Measurements from ENCODE around the gene DOCK4. TPM values are rescaled to one million over a fixed set of nuclear protein-coding genes. Genes with fewer than 3 reads are reported as not detected.

Gene DOCK4
- total RNA-seq, 1 donor from 2014 or later: 10.6 TPM

GRCh38 chr7:112193915-112194502 is 12.2 kb downstream of the DOCK4 start:
- no peak overlapping the region for H3K4me3 ChIP-seq (ENCODE audit: low read depth, low read length)
- TF ChIP-seq, protein P1, sequence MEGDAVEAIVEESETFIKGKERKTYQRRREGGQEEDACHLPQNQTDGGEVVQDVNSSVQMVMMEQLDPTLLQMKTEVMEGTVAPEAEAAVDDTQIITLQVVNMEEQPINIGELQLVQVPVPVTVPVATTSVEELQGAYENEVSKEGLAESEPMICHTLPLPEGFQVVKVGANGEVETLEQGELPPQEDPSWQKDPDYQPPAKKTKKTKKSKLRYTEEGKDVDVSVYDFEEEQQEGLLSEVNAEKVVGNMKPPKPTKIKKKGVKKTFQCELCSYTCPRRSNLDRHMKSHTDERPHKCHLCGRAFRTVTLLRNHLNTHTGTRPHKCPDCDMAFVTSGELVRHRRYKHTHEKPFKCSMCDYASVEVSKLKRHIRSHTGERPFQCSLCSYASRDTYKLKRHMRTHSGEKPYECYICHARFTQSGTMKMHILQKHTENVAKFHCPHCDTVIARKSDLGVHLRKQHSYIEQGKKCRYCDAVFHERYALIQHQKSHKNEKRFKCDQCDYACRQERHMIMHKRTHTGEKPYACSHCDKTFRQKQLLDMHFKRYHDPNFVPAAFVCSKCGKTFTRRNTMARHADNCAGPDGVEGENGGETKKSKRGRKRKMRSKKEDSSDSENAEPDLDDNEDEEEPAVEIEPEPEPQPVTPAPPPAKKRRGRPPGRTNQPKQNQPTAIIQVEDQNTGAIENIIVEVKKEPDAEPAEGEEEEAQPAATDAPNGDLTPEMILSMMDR (conservative IDR thresholded peaks at IDR 0.05; ENCODE audit: low read depth, low read length): no peak
- DNase-seq (ENCODE audit: low read depth): no peak

DNA sequence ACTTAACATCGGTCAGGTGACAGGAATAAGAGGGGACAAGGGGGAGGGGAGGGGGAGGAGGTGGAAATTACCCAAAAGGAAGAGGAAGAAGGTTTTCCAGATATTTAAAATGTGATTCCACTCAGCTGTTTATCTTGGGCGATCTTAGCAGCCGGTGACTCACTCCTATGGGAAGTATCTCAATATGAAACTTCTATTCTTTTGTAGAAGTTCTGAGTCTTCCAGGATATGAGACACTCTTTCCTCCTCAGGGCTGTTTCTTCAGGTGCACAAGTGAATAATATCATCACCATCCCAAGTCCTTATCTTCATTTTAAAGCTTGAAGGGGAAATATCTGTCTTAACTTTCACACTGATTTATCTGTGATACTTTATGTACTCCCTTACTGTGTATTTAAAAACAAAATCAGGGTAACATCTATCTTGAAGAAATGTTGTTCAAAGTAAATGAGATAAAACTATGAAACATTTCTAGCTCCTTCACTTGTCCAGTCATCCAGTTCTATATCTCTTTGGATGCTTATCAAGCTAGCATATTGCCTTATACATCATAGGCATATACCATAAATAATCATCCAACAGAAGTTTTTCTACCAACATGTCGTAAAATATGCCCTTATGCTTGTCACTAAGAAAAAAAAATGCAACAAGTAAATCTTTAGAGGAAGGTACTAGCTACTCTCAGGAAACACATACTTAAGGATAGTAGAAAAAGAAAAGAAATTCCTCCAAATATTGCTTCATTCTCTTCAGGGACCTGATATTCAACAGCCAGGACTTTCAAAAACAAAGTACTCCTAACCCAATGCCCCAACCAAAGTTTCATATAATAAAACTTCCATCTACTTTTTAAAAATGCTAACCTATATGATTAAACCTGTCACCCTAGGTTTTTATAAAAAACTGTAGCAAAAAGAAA is 13.7 kb downstream of the DOCK4 start:
- TF ChIP-seq, protein P1 (conservative IDR thresholded peaks at IDR 0.05; ENCODE audit: low read depth, low read length): no peak
- no peak overlapping the region for H3K4me3 ChIP-seq (ENCODE audit: low read depth, low read length)
- no peak for DNase-seq (ENCODE audit: low read depth)

DNA sequence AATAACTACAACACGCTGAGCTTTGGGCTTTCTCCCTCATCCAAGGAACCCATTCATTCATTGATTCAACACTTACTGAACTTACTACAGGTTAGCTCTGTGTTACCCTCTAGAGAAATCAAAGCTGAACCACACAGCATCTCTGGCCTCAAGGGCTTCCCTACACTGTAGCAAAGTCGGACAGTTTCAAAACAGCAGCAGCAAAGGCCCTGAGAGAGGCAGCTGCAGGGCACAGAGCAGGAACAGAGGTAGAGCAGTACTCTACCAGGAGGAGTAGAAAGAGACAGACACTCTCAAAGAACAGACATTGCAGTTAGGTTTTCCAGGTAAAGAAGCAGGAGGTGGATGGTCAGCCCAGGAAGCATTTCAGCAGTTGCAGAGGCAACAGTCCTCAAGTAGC is 16.1 kb downstream of the DOCK4 start:
- TF ChIP-seq, protein P1 (conservative IDR thresholded peaks at IDR 0.05; ENCODE audit: low read depth, low read length): no peak
- DNase-seq (ENCODE audit: low read depth): no peak
- H3K4me3 ChIP-seq (ENCODE audit: low read depth, low read length): no peak overlapping the region

- H3K4me3 ChIP-seq (ENCODE audit: low read depth, low read length): no peak overlapping the region
- TF ChIP-seq, protein P1 (conservative IDR thresholded peaks at IDR 0.05; ENCODE audit: low read depth, low read length): no peak
- DNase-seq (ENCODE audit: low read depth): no peak
Measured at GRCh38 chr7:112189691-112190090, 16.5 kb downstream of the DOCK4 start.

DNA sequence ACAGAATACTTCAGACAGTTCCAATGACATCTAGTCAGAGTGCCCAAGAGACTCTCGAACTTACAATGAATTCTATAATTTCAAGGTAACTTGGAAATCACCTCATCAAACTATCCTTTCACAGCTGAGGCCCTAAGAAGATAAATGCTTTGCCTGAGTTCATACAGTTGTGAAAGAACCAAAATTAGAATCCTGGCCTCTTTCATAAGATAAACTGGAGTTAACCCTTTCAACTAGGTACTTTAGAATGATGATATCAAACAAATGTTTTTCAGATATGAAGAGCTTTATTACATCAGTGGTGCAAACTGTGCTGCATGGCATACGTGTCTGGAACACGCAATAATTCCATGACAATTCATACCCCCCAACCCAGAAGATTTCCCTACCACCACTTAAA is 17.9 kb downstream of the DOCK4 start:
- no peak for DNase-seq (ENCODE audit: low read depth)
- no peak overlapping the region for H3K4me3 ChIP-seq (ENCODE audit: low read depth, low read length)
- TF ChIP-seq, protein P1 (conservative IDR thresholded peaks at IDR 0.05; ENCODE audit: low read depth, low read length): no peak

DNA sequence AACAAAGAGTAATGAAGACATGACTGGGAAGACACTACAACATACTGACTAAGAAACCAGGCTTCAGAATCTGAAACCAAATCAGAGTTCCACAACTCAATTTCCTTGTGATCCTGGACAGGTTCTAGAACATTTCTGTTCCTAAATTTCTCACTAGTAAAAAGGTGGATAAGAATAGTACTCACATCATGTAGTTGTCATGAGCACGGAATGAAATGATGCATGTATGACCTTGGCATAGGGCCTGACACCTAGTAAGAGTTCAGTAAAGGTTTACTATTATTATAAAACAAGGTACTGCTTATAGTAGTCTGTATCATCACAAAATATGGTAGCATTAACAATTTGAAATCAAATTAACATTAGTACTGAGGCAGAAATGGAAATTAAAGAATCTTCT is 19.9 kb downstream of the DOCK4 start:
- no peak overlapping the region for H3K4me3 ChIP-seq (ENCODE audit: low read depth, low read length)
- no peak for DNase-seq (ENCODE audit: low read depth)
- TF ChIP-seq, protein P1 (conservative IDR thresholded peaks at IDR 0.05; ENCODE audit: low read depth, low read length): no peak
